ENCODE data around the gene YWHAQ.

Gene YWHAQ

DNA sequence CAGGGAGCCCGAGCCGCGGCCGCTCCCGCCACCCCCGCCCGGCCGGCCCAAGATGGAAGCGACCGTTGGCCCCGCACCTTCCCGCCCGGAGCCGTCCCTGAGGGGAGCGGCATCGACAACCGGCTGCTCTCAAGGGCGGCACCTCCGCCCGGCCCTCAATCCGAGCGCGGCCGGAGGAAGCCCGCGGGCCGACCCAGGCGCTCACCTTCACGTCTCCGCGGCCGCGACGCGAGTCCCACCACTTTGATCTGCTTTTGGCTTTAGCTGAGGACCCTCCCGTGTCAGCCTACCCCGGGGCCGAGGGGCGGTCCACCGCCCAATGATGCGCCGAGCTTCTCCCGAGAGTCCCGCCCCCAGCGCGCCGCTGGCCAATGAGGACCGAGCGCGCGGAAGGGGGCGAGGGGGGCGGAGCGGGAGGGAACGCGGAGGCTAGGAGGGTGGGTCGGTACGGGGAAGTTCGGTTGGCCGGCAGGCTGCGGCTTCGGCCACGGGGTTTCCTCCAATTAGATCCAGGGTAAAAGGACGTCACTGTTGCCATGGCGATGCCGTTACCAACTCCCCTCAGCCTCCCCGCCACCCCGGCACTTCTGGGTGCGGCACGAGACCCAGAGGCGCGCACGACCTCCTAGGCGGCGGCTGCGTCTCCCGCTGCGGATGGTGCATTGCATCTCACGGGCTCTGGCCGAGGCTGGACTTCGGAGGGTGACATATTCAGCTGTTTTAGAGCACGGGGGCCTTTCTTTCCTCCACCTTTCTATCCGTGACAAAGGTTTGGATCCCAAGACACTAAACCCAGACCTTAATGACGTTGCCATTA, at the start of gene YWHAQ:
YWHAQ (minus strand) TSS at position 262 of the 817 bp plus-strand sequence. CDS start 545 bp downstream, outside the sequence.
- DNase-seq: peak; percentile 98

DNA sequence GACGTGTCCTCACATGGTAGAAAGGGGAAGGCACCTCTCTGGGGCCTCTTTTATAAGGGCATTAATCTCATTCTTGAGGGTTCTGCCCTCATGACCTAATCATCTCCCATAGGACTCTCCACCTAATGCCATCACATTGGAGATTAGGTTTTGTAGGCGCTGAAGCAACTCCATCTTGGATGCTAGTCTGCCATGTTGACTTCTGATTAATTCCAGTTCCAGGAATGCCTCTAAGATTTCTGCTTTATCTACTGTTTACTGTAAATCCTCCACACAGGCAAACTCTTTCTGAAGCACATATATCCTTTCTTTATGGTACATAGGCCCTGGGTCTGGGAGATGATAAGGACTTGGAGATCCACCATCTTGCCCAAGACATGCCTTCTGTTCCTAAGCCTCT, 49.3 kb upstream of the YWHAQ start:
- DNase-seq: no peak

DNA sequence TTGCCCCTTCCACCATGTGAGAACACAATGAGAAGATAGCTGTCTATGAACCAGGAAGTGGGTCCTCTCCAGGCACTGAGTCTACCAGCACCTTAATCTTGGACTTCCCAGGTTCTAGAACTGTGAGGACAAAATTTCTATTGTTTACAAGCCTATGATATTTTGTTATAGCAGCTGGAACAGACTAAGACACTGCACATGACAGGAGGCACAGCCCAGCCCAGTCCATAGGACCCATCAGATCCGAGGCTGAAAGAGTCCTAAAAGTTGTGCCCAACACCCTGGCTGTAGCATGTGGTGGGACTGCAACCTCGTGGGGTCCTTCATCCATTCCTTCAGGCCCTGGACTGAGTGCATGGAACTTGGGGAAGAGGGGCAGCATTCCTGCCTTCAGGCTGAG, 48.4 kb upstream of the YWHAQ start:
- no peak for DNase-seq

DNA sequence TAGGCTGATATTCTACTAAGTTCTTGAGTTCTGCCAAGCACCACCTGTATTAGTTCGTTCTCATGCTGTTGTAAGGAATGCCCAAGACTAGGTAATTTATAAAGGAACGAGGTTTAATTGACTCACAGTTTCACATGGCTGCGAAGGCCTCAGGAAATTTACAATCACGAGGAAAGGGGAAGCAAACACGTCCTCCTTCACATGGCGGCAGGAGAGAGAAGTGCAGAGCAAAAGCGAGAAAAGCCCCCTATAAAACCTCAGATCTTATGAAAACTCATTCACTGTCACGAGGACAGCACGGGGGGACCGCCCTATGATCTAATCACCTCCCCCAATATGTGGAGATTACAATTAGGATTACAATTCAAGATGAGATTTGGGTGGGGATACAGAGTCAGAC, 47.7 kb upstream of the YWHAQ start:
- DNase-seq: peak; percentile 31

DNA sequence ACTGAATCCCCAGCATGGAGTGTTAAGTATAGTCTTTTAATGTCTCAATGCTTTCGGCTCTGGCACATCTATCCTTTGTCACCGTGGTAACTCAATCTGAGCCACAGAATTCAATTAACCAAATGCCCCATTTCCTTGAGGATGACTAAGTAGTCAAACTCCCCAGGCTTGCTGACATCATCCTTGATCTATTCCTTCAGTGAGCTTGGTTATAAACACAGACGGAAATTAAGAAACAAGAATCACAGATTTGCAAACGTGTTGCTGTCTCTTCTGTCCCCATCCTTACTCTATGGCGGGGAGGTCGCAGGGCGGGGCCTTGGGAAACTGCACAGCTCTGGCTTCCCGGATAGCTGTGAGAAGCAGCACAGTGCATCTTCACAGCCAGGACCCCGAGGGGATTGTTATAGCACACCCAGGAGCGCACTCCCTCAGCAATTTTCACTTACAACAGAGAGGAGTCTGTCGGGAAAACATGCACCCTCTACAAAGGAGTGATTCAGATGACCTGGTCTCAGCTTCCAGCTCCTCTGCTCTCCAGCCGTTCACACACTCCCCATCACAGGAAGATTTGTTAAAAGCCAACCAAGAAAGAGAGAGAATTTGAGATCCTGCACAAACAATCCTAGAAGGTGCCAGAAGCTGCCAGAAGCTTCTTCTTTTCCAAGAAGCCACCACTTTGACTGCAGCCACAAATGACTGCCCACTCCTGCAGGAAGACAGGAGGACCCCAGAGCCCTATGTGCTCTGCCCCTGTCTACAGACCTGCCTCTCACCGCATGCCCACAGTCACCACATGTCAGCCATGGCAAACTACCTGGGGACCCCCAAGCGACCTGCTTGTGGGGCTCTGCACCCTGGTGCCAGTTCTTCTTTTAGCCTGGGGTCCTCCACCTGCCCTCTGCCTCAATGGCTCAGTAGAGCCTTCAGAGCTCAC, 44.9 kb upstream of the YWHAQ start:
- DNase-seq: peak; percentile 40

DNA sequence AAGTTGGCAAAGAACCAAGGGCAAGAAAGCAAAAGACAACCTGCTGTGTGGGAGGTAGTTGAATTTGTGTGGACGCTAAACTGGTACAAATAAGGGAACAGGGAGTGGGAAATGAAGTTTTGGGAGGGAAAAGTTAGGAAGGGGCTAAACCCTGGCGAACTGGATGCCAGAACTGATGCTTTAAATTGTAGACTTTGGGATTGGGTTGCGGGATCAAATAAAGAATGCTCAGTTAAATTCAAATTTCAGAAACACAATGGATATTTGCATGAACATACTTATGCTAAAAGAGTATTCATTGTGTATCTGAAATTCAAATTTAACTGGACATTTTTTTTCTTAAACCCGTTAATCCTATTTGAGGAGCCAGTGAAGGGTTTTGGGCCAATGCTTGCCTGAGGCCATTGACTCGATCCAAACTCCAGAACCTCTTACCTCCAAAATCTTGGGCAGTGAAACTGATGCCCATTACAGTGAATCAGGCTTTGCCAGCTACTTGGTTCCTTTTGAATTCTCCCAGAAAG, 44.2 kb upstream of the YWHAQ start:
- DNase-seq: no peak

DNA sequence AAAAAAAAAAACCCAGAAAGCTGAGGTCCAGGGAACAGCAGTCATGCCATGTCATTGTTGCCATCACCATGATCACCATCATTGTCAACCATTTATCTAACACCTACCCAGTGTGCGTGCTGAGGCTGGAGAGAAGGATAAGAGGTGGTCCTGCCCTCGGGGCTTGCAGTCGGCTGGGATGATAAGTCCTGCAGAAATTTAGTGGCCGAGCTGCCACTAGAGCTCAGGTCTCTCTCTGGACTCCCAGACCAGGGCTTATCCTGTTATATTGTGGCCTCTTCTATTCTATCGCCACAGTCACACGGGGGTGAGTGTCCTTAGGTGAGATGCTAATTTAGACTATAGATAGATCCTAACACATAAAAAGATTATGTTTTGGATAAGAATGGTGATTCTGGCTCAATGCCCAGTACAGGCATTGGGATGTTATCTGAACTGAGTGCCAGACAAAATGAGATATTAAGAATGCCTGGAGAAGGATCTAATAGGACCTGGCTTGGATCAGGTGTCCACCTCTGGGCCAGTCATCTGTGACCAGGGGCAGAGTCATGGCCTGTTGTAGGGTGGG, 43.2 kb upstream of the YWHAQ start:
- no peak for DNase-seq

DNA sequence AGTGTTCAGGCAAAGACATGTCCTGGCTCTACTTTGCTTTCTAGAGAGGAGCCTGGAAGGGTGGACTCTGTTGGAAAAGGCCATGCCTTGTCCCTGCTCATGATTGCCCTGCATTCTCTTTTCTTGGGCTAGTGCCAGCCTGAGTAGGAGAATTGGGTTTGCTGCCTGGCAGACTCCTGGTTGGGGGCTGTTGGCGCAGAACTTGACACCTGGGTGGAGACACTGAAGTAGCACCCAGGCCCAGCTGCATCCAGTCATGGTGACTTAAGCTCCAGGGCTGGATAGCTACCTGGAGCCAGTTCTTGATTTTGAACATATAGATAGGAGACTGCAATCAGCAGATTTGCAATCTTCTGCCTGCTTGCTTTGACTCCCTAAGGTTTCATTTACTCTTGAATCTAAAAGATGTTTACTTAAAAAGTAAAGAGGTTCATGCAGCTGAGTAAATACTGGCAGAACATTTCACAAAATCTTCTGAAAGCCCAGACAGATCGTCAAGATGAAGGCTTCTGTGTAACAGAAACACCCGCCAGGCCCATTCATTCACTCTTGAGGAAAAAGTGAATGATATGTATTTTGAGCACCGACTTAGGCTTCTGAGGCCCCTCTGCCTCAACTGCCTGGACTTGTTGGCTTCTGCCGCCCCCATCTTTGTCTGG, 38.0 kb upstream of the YWHAQ start:
- no peak for DNase-seq

DNA sequence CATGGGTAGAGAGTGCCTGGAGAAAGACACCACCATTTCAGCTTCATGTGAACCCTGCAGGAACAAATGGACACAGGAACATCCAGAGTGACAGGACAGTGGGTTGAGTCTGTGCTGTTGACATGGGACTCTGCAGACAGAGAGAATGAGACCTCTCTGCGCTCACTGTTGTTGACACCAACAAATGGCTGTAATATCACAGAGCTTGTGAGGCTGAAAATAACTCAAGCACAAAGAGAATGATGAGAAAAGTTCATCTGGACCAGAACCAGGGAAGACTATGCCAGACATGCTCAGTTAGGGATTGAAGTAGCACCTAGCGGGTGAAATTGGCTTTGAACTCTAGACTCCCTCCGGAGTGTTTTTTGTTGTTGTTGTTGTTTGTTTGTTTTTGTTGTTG, 37.0 kb upstream of the YWHAQ start:
- no peak for DNase-seq

DNA sequence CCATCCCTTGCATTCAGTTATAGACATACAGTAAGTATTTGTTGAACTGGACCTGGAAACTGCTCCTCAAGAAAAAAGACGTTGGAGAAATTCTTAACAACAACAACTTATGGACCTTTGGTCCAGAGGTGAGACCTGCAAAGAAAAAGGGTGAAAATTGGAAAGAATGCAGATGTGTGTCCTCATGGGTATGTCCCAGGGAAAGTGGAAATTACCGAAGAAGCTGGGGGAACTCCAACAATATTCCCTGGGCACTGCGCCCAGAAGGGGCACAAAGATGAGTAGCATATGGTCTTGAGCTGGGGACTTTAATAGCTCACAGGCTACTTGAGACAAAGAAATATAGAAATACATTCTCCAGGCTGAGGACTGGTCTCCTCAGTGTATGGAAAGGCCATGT, 35.5 kb upstream of the YWHAQ start:
- no peak for DNase-seq

DNA sequence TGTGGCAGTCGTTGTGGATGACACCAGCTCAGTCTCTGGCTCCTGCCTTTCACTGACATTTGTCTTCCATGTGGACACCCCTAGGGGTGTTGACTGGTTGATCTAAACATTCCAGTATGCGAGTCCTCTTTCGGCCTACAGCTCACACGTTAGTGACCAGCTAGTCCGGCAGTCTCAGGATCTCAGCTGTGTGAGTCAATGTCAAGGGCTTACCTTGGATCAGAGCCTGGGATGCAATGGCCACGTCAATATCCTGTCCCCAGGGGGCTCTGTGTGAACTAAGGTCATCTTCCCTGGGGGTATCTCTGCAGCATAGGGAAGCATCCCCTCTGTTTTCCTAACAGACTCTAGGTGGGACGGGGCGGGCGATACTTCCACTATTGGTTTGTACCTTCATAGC, 35.1 kb upstream of the YWHAQ start:
- DNase-seq: no peak

DNA sequence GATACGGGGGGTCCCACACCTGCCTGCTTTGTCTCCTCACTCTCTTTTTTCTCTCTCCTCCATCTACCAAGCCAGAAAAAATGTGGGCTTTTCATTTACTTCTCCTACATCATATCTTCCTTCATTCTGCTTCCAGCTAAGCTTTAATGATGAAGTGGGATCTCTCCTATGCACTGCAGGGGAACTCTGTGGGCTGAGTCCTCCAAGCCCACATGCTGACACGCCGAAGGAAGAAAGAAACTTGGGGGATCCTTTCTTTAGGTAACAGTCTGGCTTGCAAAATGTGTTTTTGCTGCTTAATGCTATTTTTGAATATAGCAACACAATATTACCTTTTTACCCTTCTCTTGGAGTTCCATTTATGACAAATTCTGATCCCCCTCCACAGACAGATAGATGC, 33.6 kb upstream of the YWHAQ start:
- no peak for DNase-seq

DNA sequence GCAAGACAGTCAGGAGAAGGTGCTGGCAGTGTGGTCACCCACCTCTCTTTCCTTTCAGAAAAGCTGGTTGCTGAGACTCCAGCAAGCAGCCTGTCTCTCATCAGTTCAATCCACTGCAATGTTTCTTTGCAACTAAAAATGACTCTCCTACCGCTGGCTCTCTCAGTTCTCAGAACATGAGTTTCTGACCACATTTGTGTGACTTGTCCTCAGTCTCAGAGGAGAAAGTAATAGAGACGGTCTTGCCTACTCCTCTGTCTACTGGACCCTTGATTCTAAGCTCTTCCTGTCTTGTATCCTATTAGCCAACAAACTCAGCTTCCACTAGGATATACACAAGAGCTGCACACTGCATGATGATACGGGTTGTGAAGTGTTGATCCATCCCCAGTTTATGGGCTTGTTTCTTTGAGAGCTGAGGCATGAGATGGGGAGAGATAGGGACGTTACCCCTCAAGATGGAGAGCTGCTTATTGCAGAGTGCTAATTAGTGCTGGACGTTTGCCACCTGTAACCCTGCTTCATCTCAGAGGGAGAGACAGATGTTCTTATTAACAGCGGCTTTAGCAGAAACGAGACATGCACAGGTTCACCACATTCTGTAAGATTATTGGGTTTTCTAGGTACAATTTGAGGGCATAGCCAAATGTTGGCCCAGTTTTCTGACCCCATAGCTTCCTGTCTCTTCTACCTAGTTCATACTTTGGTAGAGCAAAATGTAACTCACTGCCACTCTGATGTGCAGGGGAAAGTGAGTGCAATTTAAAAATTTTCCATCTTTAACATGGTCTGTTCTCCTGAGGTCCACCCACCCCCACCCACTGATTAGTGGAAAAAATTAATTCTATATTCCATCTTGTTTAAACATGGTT, 32.4 kb upstream of the YWHAQ start:
- peak; percentile 6 for DNase-seq

DNA sequence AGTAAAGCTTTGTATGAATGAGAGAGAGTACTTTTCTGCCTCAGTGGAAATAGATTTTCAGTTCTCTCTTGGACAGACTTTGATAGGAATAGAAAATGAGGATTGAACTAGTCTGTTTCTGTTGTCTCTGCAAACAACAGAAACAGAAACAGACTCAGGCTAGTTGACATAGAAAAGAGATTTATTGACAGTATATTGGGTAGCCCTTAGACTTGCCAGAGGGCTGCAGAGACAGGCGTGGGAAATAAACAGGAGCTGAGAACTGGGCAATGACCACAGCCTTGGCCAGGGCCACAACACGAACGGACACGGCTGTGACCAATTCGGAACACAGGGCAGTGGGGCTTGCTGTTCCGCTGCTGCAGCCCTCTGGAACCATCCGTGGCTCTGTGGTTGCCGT, 30.5 kb upstream of the YWHAQ start:
- no peak for DNase-seq

DNA sequence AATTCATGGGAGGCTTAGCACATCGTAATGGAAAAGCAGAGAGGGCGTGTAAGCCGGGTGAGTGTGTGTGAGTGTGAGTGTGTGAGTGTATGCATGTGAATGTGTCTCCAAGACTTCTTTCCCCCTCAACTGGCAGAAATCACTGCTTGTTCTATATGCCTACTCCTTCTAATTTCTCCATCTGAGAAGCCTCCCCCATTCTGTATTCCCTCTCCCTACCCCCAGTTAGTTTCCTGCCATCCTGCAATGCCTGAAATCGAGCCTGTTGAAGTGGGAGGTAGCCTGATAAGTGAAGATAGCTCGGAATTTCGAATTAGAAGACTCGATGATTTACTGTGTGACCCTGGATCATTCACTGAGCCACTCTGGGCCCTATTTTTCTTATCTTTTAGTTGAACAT, 30.0 kb upstream of the YWHAQ start:
- no peak for DNase-seq

DNA sequence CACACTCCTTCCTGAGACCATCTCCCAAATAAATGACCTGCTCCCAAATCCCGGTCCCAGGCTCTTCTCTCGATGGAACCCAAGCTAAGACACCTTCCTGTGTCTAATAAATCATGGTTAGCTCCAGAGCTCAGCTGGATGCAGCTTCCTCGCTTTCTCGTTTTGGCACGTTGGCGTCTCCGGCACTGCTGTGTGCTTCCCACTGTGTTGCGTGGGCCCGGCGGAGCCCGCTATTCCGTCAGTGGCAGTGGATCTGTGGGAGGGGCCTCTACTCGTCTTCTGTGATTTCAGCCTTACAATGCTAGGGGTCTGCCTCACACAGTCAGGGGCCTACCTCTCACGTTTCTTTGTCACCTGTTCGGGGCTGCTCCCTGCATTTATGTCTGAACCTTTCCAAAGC, 29.4 kb upstream of the YWHAQ start:
- DNase-seq: no peak

DNA sequence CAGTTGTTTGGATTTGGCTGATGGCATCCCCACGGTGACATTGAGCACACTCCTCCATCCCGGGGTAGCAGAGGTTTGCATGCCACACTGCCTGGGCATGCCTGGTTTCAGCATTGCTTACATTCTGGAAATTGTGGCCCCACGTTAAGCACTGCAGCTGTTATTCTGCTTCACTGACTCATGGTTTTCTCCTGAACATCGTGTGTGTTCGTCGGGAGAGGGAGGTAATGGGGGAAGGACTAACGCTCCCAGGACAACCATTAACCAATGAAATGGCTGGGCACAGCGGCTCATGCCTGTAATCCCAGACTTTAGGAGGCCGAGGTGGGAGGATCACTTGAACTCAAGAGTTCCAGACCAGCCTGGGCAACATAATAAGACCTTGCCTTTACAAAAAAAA, 28.2 kb upstream of the YWHAQ start:
- DNase-seq: no peak

DNA sequence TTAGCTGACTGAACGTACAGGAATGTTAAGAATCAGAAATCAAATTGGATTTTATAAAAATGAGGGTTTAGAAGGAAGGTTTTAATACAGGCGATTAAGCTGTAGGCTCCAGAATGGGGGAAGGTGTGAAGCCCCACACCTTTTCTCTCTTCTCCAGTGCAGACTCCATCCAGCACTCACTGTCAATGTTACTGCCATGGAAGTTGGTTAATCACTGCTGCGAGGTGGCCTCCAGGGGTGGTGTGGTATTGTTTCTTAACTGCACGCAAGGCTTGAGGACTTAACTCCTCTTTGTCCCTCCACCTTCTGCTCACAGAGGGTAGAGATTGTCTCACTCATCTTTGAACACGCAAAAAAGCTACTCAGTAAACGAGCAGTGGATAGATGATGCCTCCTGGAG, 26.9 kb upstream of the YWHAQ start:
- no peak for DNase-seq

DNA sequence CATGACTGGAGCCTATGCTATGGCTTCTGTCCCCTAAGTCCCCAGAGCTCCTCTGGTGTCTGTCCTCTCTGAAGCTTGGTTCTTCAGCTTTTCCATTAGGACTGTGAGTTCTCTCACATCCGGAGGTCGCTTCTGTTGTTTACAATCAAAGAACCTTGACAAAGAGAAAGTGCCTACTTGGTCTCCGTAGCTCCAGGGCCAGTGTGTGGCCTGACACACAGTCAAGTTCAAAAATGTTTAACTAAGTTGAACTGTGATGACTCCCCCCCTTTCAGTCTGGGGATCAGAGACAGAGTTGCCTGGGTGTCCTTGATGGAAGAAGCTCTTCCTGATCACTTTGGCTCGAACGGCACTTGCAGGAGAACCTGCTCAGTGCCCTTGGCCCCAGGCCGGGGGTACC, 26.3 kb upstream of the YWHAQ start:
- no peak for DNase-seq

DNA sequence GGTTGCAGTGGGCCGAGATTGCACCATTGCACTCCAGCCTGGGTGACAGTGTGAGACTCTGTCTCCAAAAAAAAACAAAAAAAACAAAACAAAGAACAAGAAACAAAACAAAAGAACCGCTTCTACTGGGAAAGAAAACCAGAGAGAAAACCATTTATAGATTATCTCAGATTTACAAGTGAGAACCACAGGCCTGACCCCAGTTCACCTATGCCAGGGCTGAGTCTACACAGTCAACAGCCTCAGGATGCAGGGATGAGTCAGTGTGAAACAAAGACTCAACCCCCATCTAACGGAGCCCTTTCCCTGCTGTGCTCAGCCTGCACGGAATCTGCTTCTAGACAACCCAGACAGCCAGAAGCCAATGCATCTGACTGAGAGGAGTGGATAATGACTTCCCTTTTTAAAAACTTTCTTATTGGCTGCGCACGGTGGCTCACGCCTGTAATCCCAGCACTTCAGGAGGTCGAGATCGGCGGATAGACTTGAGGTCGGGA, 25.5 kb upstream of the YWHAQ start:
- DNase-seq: peak; percentile 98

DNA sequence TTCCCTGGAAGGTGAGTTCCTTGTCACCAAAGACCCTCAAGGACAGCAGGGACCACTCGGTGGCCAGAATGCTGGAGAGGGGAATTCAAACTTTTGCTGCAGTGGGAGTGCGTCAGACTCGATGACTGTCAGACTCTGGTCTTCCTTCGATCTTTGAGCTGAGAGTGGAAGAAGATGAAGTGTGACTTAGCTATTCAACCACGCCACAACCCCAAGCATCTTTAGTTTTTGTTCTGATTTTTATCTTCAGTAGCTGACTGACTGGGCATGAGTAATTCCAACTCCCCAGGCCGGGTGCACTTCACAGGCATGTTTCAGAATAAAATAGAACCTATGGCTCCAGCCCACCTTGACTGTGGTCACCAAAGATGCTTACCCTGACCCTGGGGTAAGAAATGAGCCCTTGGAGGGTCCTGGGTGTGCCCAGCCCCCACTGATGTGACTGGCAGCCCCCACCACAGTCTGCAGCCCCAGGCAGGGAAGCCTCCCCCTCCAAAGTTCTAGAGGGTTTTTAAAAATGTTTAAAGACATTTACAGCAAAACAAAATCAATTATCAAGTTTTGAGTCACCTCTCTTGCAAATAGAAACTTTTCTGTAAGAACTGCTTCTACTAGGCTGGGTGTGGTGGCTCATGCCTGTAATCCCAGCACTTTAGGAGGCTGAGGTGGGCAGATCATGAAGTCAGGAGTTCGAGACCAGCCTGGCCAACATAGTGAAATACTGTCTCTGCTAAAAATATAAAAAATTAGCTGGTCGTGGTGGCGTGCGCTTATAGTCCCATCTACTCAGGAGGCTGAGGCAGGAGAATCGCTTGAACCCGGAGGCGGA, 24.9 kb upstream of the YWHAQ start:
- peak; percentile 56 for DNase-seq
